GM12891 (cell line): ENCODE results near the gene ARSB.

Experiments used
- POLR2A ChIP-seq: IDR thresholded peaks from 2 replicates; pipeline ENCODE4 v1.6.1; 2011; ENCODE audit warnings: low read depth, low read length, control low read depth
- POLR2AphosphoS5 ChIP-seq: IDR thresholded peaks from 2 replicates; pipeline ENCODE4 v1.6.1; 2011; ENCODE audit warnings: low read depth, low read length, control low read depth
- POU2F2 ChIP-seq: IDR thresholded peaks from 2 replicates; pipeline ENCODE4 v1.6.1; 2011; ENCODE audit warnings: low read depth, mild to moderate bottlenecking, control low read depth, low read length, moderate library complexity
- SPI1 ChIP-seq: IDR thresholded peaks from 2 replicates; pipeline ENCODE4 v1.6.1; 2011; ENCODE audit warnings: low read depth, low read length, control low read depth
- TAF1 ChIP-seq: IDR thresholded peaks from 2 replicates; pipeline ENCODE4 v1.6.1; 2011; ENCODE audit warnings: low read depth, low read length, control low read depth

GRCh38 chr5:78731884-78732283 is 253.2 kb downstream of the ARSB start:
- no peak for TF ChIP-seq POLR2A
- TF ChIP-seq TAF1, result no peak
- TF ChIP-seq POLR2AphosphoS5, result no peak
- no peak for TF ChIP-seq POU2F2
- no peak for TF ChIP-seq SPI1
